ACC112 (cell line): Measurements from ENCODE around the gene HSD17B2.
"Not testable (repeated sequence)": the region's sequence is repeated elsewhere in the genome, so short reads cannot be mapped to it uniquely, and the experiment has no call there.

Source experiments
- H2AFZ ChIP-seq: fragments of 200-600 bp; sonication (generic); one replicate; pipeline ENCODE4 v1.6.0; 2017; ENCODE audit warnings: antibody characterized with exemption, low read length; ENCODE audit not compliant: unreplicated experiment
- H3K27ac ChIP-seq: fragments of 200-600 bp; sonication (generic); 2 replicates; pipeline ENCODE4 v1.5.1; 2014; ENCODE audit warnings: low read depth, mild to moderate bottlenecking, antibody characterized with exemption, low read length, moderate library complexity
- H3K27me3 ChIP-seq: fragments of 200-600 bp; sonication (generic); 2 replicates; pipeline ENCODE4 v1.6.1; 2014; ENCODE audit warnings: mild to moderate bottlenecking, antibody characterized with exemption, low read length, moderate library complexity, mixed read lengths; ENCODE audit not compliant: insufficient read depth
- H3K36me3 ChIP-seq: fragments of 200-600 bp; sonication (generic); 2 replicates; pipeline ENCODE4 v1.6.1; 2016; ENCODE audit warnings: mild to moderate bottlenecking, antibody characterized with exemption, low read length, moderate library complexity, mixed read lengths; ENCODE audit not compliant: insufficient read depth
- H3K4me1 ChIP-seq: fragments of 200-600 bp; sonication (generic); one replicate; pipeline ENCODE4 v1.6.1; 2016; ENCODE audit warnings: low read length, mixed read lengths; ENCODE audit not compliant: insufficient read depth, unreplicated experiment, control insufficient read depth
- H3K4me3 ChIP-seq: fragments of 200-600 bp; sonication (generic); 2 replicates; pipeline ENCODE4 v1.5.1; 2014; ENCODE audit warnings: mild to moderate bottlenecking, low read depth, low read length
- H3K79me2 ChIP-seq: fragments of 200-600 bp; sonication (generic); one replicate; pipeline ENCODE4 v1.6.0; 2016; ENCODE audit warnings: low read length; ENCODE audit not compliant: control insufficient read depth, unreplicated experiment, insufficient read depth

HSD17B2 gene

DNA sequence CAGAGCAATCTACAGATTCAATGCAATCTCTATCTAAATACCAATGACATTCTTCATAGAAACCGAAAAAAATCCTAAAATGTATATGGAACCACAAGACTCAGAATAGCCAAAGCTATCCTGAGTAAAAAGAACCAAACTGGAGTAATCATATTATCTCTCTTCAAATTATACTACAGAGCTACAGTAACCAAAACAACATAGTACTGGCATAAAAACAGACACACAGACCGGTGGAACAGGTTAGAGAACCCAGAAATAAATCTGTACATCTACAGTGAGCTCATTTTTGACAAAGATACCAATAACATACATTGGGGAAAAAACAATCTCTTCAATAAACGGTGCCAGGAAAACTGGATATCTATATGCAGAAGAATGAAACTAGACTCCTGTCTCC, 89.6 kb downstream of the HSD17B2 start:
- no peak overlapping the region for H3K4me3 ChIP-seq
- no peaks in the 10 kb centered on the region for H3K36me3 ChIP-seq
- no peaks in the 10 kb centered on the region for H3K79me2 ChIP-seq
- no peak overlapping the region for H3K27ac ChIP-seq
- H2AFZ ChIP-seq, result no peak overlapping the region
- H3K4me1 ChIP-seq, result no peaks in the 10 kb centered on the region
- no peaks in the 10 kb centered on the region for H3K27me3 ChIP-seq

DNA sequence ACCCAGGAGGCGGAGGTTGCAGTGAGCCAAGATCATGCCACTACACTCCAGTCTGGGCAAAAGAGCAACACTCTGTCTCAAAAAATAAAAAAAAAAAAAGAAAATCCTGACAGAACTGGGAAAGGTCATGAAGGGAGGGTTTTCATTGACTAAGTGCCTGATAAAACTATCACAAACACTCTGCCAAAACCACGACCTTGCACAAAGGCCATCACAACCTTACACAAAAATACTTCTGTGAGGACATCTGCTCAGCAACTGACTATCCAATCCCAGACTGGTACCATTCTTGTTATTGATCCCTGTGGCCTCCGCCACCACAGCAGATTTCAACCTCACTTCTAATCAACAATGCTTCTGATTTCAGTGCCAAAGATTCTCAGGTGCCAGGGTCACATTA, 94.8 kb downstream of the HSD17B2 start:
- Histone ChIP-seq H3K27me3 (no peaks in the 10 kb centered on the region), H3K4me1 (no peaks in the 10 kb centered on the region), H3K27ac (no peak overlapping the region), H3K4me3 (no peak overlapping the region), H2AFZ (no peak overlapping the region), H3K36me3 (no peaks in the 10 kb centered on the region), H3K79me2 (no peaks in the 10 kb centered on the region)

DNA sequence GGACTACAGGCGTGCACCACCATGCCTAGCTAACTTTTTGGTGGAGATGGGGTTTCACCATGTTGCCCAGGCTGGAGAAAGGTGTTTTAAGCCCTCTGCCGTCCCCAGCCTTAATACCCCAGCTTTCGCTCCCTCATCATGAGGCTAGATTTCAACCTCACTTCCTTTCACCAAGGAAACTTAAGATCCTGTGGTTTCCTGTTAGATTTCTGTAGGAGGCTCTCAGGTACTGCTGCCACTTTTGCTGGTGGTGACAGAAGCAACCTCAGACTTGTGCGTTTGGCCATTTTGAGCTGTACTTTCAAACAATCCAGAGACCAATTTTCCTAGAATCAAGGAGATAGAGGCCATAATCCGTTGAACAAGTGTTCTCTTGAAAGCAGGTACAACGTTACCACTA, 98.7 kb downstream of the HSD17B2 start:
- no peak overlapping the region for H3K27ac ChIP-seq
- no peaks in the 10 kb centered on the region for H3K27me3 ChIP-seq
- no peak overlapping the region for H2AFZ ChIP-seq
- no peaks in the 10 kb centered on the region for H3K79me2 ChIP-seq
- no peak overlapping the region for H3K4me3 ChIP-seq
- H3K4me1 ChIP-seq, result peaks cover 11% of the 10 kb centered on the region
- H3K36me3 ChIP-seq, result no peaks in the 10 kb centered on the region; the same call in 1 of the 2 replicates

DNA sequence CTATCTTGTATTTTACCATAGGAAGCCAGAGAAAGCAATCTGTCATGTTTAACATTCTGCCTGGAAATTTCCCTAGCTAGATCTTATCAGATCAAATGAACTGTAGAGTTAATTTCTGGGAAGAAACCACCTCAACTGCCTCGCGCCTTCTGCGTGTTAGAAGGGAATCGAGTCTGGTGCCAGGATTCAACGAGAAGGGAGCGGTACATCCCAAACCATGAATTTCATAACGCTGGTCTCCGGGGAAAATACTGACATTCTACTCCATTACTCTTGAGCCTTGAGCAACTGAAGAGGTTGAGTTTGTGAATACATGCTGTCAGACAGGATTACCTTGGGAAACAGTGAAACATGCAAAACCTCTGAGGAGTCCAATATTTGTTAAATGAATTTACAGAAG, 99.8 kb downstream of the HSD17B2 start:
- no peaks in the 10 kb centered on the region; the same call in 1 of the 2 replicates for H3K36me3 ChIP-seq
- no peak overlapping the region for H2AFZ ChIP-seq
- no peak overlapping the region for H3K4me3 ChIP-seq
- peaks cover 11% of the 10 kb centered on the region for H3K4me1 ChIP-seq
- H3K27me3 ChIP-seq, result no peaks in the 10 kb centered on the region
- H3K27ac ChIP-seq, result no peak overlapping the region
- no peaks in the 10 kb centered on the region for H3K79me2 ChIP-seq

DNA sequence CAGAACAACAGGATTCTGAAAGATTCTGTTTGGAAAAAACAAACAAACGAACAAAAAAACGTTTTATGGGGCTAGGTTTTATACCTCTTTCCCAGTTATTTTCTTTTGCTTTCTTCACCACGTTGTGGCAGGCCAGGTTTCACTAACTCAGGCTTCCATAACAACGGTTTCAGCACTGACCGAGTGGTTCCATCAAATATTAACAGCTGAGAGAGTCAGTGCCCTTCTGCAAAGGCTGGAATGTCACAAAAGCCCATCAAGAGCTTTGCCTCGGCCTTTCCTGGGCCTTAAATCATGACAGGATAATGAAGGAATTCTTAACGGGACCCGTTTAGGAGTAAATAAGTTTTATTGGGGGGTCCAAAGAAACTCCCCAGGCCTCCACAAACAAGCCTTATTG, 100.8 kb downstream of the HSD17B2 start:
- Histone ChIP-seq H3K4me1 (peaks cover 11% of the 10 kb centered on the region), H3K79me2 (no peaks in the 10 kb centered on the region), H3K27me3 (no peaks in the 10 kb centered on the region), H2AFZ (no peak overlapping the region), H3K36me3 (no peaks in the 10 kb centered on the region; the same call in 1 of the 2 replicates), H3K27ac (no peak overlapping the region), H3K4me3 (no peak overlapping the region)

DNA sequence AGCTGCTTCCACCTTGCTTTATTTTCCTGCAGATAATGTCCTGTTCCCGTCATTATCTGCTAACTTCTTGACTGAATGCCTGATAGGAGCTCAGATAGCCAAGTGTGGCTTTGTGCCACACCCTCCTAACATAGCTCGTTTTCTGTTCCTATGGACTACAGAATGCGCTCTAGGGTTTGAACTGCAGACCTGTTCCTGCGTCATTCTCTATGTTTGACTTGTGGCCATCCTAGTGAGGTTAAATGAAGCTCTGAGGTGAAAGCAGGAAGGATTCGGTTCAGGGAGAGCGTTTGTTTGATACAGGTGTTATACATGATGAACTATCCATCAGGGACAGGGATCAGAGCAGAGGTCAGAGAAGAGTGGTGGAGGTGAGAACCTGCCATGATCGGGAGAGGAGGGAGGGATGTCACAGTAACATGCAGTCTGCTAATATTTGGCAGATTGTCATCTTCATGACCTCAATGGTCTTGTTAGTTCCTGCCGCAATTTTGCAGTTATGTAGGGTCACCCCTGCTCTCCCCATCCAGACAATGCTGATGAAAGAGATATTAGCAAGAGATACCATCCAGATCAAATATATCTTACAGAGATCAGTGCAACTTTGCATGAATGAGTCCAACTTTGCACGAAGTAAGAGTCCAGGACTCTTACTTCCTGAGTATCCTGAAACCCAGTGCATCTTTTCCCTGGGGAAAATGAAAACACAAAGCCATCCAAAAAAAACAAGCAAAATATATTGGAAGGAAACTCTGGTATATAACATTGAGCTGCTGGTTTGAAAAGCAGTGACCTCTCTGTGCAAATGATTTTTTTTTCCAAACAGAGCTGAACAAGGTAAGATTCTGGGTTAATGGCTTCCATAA, 102.1 kb downstream of the HSD17B2 start:
- Histone ChIP-seq H3K27me3 (no peaks in the 10 kb centered on the region), H2AFZ (no peak overlapping the region), H3K27ac (no peak overlapping the region), H3K4me1 (peaks cover 11% of the 10 kb centered on the region), H3K36me3 (no peaks in the 10 kb centered on the region; the same call in 1 of the 2 replicates), H3K79me2 (no peaks in the 10 kb centered on the region), H3K4me3 (no peak overlapping the region)

DNA sequence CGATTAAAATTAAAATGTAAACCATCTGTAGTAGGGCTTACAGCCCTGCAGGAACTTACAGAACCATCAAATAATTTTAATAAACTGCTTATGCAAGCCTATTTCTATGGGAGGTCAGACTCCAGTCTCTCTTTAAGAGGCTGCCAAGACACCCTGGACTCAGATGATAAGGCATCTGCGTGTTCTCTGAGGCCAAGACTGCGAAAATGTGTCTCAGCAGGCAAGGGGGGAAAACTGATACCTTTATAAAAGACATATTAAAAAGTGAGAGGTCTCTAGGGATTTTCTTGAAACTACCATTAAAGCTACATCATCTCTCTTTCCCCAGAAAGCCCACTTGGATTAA, 102.7 kb downstream of the HSD17B2 start:
- no peak overlapping the region for H3K27ac ChIP-seq
- H3K27me3 ChIP-seq, result no peaks in the 10 kb centered on the region
- peaks cover 11% of the 10 kb centered on the region for H3K4me1 ChIP-seq
- H3K79me2 ChIP-seq, result no peaks in the 10 kb centered on the region
- H3K4me3 ChIP-seq, result no peak overlapping the region
- H3K36me3 ChIP-seq, result no peaks in the 10 kb centered on the region; the same call in 1 of the 2 replicates
- H2AFZ ChIP-seq, result no peak overlapping the region

DNA sequence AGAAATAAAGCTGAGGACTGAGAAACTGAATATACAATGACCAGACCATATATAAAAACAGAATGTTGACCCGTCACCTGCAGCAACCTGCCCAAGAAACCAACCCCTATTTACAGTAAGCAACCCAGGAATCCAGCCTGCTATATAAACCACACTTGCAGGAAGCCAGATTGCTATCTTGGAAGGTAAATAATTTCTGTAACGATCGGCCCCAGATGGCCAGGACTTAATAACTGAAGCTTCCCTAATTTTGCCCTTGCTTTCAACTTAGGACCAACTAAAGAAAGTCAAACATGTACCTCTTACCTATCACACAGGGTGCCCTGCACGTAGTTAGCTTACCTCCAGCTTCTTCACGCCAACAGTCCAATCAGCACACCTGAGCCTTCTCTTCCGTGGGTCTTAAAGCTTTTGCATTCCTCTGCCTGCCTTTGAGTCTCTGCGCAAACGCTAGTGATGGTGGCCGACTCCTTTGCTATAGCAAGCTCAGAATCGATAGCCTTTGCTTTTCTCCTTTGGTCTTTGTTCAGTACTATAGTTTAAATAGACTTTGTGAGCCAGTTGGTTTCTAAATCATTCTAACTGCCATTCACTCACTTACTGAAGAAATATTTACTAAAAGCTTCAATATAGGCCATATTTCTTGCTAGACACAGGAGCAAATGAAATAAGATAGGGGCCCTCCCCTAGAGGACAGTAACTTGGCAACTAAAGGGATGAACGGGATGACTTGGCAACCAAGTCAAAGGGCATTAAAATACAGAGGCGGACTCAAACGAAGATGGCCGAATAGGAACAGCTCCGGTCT, 103.6 kb downstream of the HSD17B2 start:
- H3K4me1 ChIP-seq, result peaks cover 11% of the 10 kb centered on the region
- no peaks in the 10 kb centered on the region for H3K79me2 ChIP-seq
- no peak overlapping the region for H3K4me3 ChIP-seq
- no peaks in the 10 kb centered on the region; the same call in 1 of the 2 replicates for H3K36me3 ChIP-seq
- H3K27ac ChIP-seq, result no peak overlapping the region
- no peak overlapping the region for H2AFZ ChIP-seq
- no peaks in the 10 kb centered on the region for H3K27me3 ChIP-seq

DNA sequence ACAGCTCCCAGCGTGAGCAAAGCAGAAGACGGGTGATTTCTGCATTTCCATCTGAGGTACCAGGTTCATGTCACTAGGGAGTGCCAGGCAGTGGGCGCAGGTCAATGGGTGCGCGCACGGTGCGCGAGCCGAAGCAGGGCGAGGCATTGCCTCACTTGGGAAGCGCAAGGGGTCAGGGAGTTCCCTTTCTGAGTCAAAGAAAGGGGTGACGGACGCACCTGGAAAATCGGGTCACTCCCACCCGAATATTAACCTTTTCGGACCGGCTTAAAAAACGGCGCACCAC, 104.2 kb downstream of the HSD17B2 start:
- not testable (repeated sequence) for H3K79me2 ChIP-seq, H2AFZ ChIP-seq, H3K27ac ChIP-seq, H3K36me3 ChIP-seq, H3K27me3 ChIP-seq, H3K4me3 ChIP-seq
- H3K4me1 ChIP-seq, result peaks cover 11% of the 10 kb centered on the region

DNA sequence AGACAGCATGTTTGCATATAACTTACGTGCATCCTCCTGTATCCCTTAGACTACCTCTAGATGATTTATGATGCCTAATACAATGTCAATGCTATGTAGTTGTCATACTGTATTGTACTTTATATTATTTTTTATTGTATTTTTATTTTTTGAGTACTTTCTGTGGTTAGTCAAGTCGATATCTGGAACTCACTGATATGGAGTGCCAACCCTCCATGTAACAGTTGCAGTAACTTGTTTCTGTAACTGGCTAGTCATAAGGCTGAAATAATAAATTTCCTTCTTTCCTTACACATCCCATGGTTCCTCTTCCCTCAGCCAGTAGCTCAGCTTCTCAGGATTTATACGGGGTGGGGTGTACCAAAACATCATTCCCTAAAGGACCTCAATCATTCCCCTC, 111.5 kb downstream of the HSD17B2 start:
- Histone ChIP-seq H3K4me3 (no peak overlapping the region), H3K79me2 (no peaks in the 10 kb centered on the region), H3K27ac (no peak overlapping the region), H2AFZ (no peak overlapping the region), H3K27me3 (no peaks in the 10 kb centered on the region), H3K4me1 (no peaks in the 10 kb centered on the region), H3K36me3 (peaks cover 20% of the 10 kb centered on the region)

DNA sequence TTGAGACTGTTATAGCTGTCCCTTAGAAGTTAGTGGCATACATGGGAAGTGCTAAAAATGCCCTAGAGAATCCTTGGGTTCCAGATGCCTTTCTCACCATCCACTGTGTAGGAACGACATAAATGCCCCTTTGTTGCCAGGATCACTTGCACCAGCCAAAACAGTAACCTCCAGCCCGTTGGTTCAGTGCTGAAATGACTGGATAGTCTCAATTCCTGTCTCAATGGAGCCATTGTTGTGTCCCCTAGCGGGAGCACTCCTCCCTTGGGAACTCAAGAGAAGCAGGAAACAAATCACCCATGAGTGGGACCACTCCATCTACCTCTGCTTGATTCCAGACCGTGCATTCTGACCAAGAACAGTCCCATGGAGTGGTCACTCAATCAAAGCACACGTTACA, 111.9 kb downstream of the HSD17B2 start:
- Histone ChIP-seq H3K79me2 (no peaks in the 10 kb centered on the region), H3K4me3 (no peak overlapping the region), H3K36me3 (peaks cover 20% of the 10 kb centered on the region), H3K27me3 (no peaks in the 10 kb centered on the region), H3K27ac (no peak overlapping the region), H2AFZ (no peak overlapping the region), H3K4me1 (no peaks in the 10 kb centered on the region)
